SK-N-SH (cell line): ENCODE measurements around the gene MVP. TPM values are rescaled to one million over a fixed set of nuclear protein-coding genes. Genes with fewer than 3 reads are reported as not detected.
A peak's percentile ranks its signal among the peaks of the same experiment; 100 is the strongest.

Experiments used
- CTCF ChIA-PET: fragments of 300-600, 350-600 bp; formaldehyde crosslinking; extraction: SDS; loops from one replicate; lab custom pipeline; 2021; lab: Yijun Ruan, JAX
- POLR2A ChIA-PET: fragments of 350-600 bp; sonication (Branson Sonifier 250); formaldehyde crosslinking; extraction: SDS; loops from one replicate; lab custom pipeline; 2020; ENCODE audit warnings: antibody characterized with exemption, inconsistent platforms; lab: Yijun Ruan, JAX
- DNase-seq: peaks from one replicate; pipeline ENCODE4 v3.0.0; 2012
- H2AFZ ChIP-seq: fragments of 200-600 bp; sonication (generic); 2 replicates; pipeline ENCODE4 v1.8.1; 2016; ENCODE audit warnings: antibody characterized with exemption, mild to moderate bottlenecking, low read depth
- H3F3A ChIP-seq: fragments of 200-600 bp; sonication (generic); replicated peaks from 2 replicates; pipeline ENCODE3; 2016; ENCODE audit warnings: antibody characterized with exemption, mild to moderate bottlenecking; ENCODE audit not compliant: insufficient read depth
- H3K27ac ChIP-seq, 2 experiments: fragments of 200-500 bp in 1 of 2; fragments of 200-600 bp in 1 of 2; sonication (Bioruptor generic) in 1 of 2; sonication (generic), shearing (Covaris generic) in 1 of 2; 2 replicates each; pipeline versions ENCODE4 v1.5.1 to v1.6.1; 2014 to 2016; ENCODE audit warnings: low read depth in 2 of 2, inconsistent platforms in 1 of 2, low read length in 1 of 2, mild to moderate bottlenecking in 1 of 2, mixed read lengths in 1 of 2
- H3K27me3 ChIP-seq: fragments of 200-600 bp; sonication (generic), shearing (Covaris generic); 2 replicates; pipeline ENCODE4 v1.6.1; 2016; ENCODE audit warnings: mixed run types; ENCODE audit not compliant: insufficient read depth
- H3K36me3 ChIP-seq, 2 experiments: fragments of 200-500 bp in 1 of 2; fragments of 200-600 bp in 1 of 2; sonication (Bioruptor generic) in 1 of 2; sonication (generic) in 1 of 2; replicated peaks in 1 of 2; 2 replicates each; pipeline versions ENCODE3 to v1.5.1; 2014 to 2016; ENCODE audit warnings: low read length in 1 of 2, mild to moderate bottlenecking in 1 of 2; ENCODE audit not compliant: insufficient read depth in 2 of 2, control insufficient read depth in 1 of 2
- H3K4me1 ChIP-seq, 2 experiments: fragments of 200-500 bp in 1 of 2; fragments of 200-600 bp in 1 of 2; sonication (Bioruptor generic) in 1 of 2; sonication (generic), shearing (Covaris generic) in 1 of 2; 2 replicates each; pipeline versions ENCODE4 v1.5.1 to v1.6.1; 2014 to 2016; ENCODE audit warnings: low read depth in 1 of 2, low read length in 1 of 2, mixed run types in 1 of 2; ENCODE audit not compliant: insufficient read depth in 2 of 2, control insufficient read depth in 1 of 2
- H3K4me2 ChIP-seq: fragments of 200-600 bp; sonication (generic), shearing (Covaris generic); 2 replicates; pipeline ENCODE4 v1.6.1; 2017; ENCODE audit warnings: mixed run types
- H3K4me3 ChIP-seq, 2 experiments: fragments of 200-500 bp in 1 of 2; fragments of 200-600 bp in 1 of 2; sonication (Bioruptor generic) in 1 of 2; sonication (generic), shearing (Covaris generic) in 1 of 2; 2 replicates each; pipeline versions ENCODE4 v1.5.1 to v1.8.1; 2014 to 2016; ENCODE audit warnings: low read depth in 2 of 2, inconsistent platforms in 1 of 2, low read length in 1 of 2, mild to moderate bottlenecking in 1 of 2, mixed read lengths in 1 of 2, moderate library complexity in 1 of 2
- H3K79me2 ChIP-seq: fragments of 200-600 bp; sonication (generic); 2 replicates; pipeline ENCODE4 v1.8.1; 2017; ENCODE audit warnings: mild to moderate bottlenecking; ENCODE audit not compliant: insufficient read depth
- H3K9ac ChIP-seq: fragments of 200-600 bp; sonication (generic); 2 replicates; pipeline ENCODE4 v1.6.1; 2017; ENCODE audit warnings: mixed run types
- H3K9me2 ChIP-seq: fragments of 200-600 bp; sonication (generic); 2 replicates; pipeline ENCODE4 v1.6.1; 2017; ENCODE audit warnings: mixed run types
- H3K9me3 ChIP-seq: fragments of 200-600 bp; sonication (generic); 2 replicates; pipeline ENCODE4 v1.6.1; 2017; ENCODE audit warnings: mixed run types, mild to moderate bottlenecking, moderate library complexity
- H4K20me1 ChIP-seq: fragments of 200-600 bp; sonication (generic); 2 replicates; pipeline ENCODE4 v1.6.1; 2017; ENCODE audit warnings: mild to moderate bottlenecking, mixed run types; ENCODE audit not compliant: insufficient read depth
- FOSL2 ChIP-seq: IDR thresholded peaks from 2 replicates; pipeline ENCODE4 v1.4.0; 2012; ENCODE audit warnings: low read depth, mild to moderate bottlenecking, moderate library complexity, borderline replicate concordance
- FOXJ3 ChIP-seq: sonication (generic); formaldehyde crosslinking; IDR thresholded peaks from 2 replicates; pipeline ENCODE4 v1.5.1; 2020; ENCODE audit warnings: mild to moderate bottlenecking, missing genetic modification reagents
- GABPA ChIP-seq: IDR thresholded peaks from 2 replicates; pipeline ENCODE4 v1.4.0; 2012; ENCODE audit warnings: low read depth, mild to moderate bottlenecking
- GATA2 ChIP-seq: sonication (generic); formaldehyde crosslinking; IDR thresholded peaks from 2 replicates; pipeline ENCODE4 v1.5.0; 2020; ENCODE audit warnings: mild to moderate bottlenecking, missing genetic modification reagents
- MEF2A ChIP-seq: IDR thresholded peaks from 2 replicates; pipeline ENCODE4 v1.4.0; 2012; ENCODE audit warnings: low read depth, borderline replicate concordance
- MXI1 ChIP-seq: IDR thresholded peaks from 2 replicates; pipeline ENCODE4 v1.6.1; 2012; ENCODE audit warnings: mild to moderate bottlenecking, low read depth, low read length, improper control_type of control experiment
- NFIC ChIP-seq: IDR thresholded peaks from 2 replicates; pipeline ENCODE4 v1.4.0; 2012; ENCODE audit warnings: borderline replicate concordance
- NRF1 ChIP-seq: IDR thresholded peaks from 2 replicates; pipeline ENCODE4 v1.6.1; 2012; ENCODE audit warnings: low read depth, mild to moderate bottlenecking, low read length
- RAD21 ChIP-seq: IDR thresholded peaks from 2 replicates; pipeline ENCODE4 v1.6.1; 2012; ENCODE audit warnings: mild to moderate bottlenecking, low read length
- RCOR1 ChIP-seq: fragments of 150-350 bp; IDR thresholded peaks from 2 replicates; pipeline ENCODE4 v1.6.1; 2017; ENCODE audit warnings: antibody characterized with exemption, low read length
- RXRA ChIP-seq: IDR thresholded peaks from 2 replicates; pipeline ENCODE4 v1.4.0; 2012; ENCODE audit warnings: low read depth, mild to moderate bottlenecking, borderline replicate concordance
- SMC3 ChIP-seq: IDR thresholded peaks from 2 replicates; pipeline ENCODE4 v1.6.1; 2012; ENCODE audit warnings: low read depth, low read length, improper control_type of control experiment
- TAF1 ChIP-seq: IDR thresholded peaks from 2 replicates; pipeline ENCODE4 v1.6.1; 2012; ENCODE audit warnings: low read depth, mild to moderate bottlenecking, low read length, moderate library complexity, borderline replicate concordance
- TEAD4 ChIP-seq: IDR thresholded peaks from 2 replicates; pipeline ENCODE4 v1.4.0; 2012; ENCODE audit warnings: mild to moderate bottlenecking, borderline replicate concordance; ENCODE audit not compliant: insufficient read depth
- USF2 ChIP-seq: fragments of 150-350 bp; IDR thresholded peaks from 2 replicates; pipeline ENCODE4 v1.6.1; 2017; ENCODE audit warnings: antibody characterized with exemption, low read length, low read depth, borderline replicate concordance
- WGBS: methylation state at CpG from one replicate; pipeline ENCODE4 v1.1.6; 2017; ENCODE audit warnings: low lambda C conversion rate; 5-methylcytosine and 5-hydroxymethylcytosine counted together
- polyA plus RNA-seq, 3 experiments: library from polyadenylated mRNA; depleted of rRNA; stranded (reverse); fragments of >200 nt; gene quantifications; 2 replicates each; pipeline ENCODE4 v1.2.3, GENCODE V29; 2012
- TF ChIP-seq, protein P1 (sequence below): IDR thresholded peaks from 2 replicates; pipeline ENCODE4 v1.4.0; 2012; ENCODE audit warnings: low read depth, borderline replicate concordance
- TF ChIP-seq, protein P2 (sequence below): fragments of 150-350 bp; IDR thresholded peaks from 2 replicates; pipeline ENCODE4 v1.6.1; 2016; ENCODE audit warnings: mild to moderate bottlenecking, low read depth, low read length

Gene MVP
- polyA plus RNA-seq, 1 of the 3 experiments (the other 2 are of a cell fraction): 222 TPM

DNA sequence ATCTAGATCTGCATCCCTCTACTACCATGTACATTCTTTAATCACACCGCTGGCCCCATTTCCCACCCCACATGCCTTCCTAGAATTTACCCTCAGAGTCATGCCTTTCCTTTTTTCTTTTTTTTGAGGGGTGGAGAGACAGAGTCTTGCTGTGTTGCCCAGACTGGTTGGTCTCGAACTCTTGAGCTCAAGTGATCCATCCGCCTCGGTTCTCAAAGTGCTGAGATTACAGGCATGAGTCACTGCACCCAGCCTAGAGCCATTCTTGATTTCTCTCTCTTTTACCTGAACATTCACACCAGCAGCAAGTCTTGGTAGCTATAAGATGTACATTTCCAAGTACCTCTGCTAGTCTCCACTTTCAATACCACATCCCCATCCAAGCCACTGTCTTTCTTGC, 2.2 kb upstream of the MVP start:
- peaks cover 6 to 19% of the 10 kb centered on the region in 2 experiments for H3K36me3 ChIP-seq
- no peaks in the 10 kb centered on the region for H4K20me1 ChIP-seq
- H2AFZ ChIP-seq: no peak overlapping the region
- ChIA-PET CTCF (interaction anchor here (0.9 to 14.0 kb wide), 4 partner anchors 10 to 82 kb away, joined by 3 to 129 read pairs (median 9); partner anchors contain the start of genes ASPHD1 and SEZ6L2), POLR2A (interaction anchor here (0.6 kb wide), 1 partner anchor 258 kb away, joined by 4 read pairs; the partner anchor contains the start of gene PPP4C)
- whole genome bisulfite sequencing: 90% methylated on average over 4 of the region's 4 CpGs
- no peaks in the 10 kb centered on the region for H3K9me3 ChIP-seq
- TF ChIP-seq TEAD4: no peak
- no peak for TF ChIP-seq MXI1
- TF ChIP-seq GABPA: no peak
- TF ChIP-seq, protein P1, sequence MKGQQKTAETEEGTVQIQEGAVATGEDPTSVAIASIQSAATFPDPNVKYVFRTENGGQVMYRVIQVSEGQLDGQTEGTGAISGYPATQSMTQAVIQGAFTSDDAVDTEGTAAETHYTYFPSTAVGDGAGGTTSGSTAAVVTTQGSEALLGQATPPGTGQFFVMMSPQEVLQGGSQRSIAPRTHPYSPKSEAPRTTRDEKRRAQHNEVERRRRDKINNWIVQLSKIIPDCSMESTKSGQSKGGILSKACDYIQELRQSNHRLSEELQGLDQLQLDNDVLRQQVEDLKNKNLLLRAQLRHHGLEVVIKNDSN: no peak
- TF ChIP-seq GATA2: no peak
- no peak for TF ChIP-seq NFIC
- TF ChIP-seq FOXJ3 (CRISPR knock-in tag): no peak
- TF ChIP-seq RCOR1: no peak
- no peak for TF ChIP-seq RXRA
- no peak for TF ChIP-seq MEF2A
- no peak for TF ChIP-seq USF2
- TF ChIP-seq, protein P2, sequence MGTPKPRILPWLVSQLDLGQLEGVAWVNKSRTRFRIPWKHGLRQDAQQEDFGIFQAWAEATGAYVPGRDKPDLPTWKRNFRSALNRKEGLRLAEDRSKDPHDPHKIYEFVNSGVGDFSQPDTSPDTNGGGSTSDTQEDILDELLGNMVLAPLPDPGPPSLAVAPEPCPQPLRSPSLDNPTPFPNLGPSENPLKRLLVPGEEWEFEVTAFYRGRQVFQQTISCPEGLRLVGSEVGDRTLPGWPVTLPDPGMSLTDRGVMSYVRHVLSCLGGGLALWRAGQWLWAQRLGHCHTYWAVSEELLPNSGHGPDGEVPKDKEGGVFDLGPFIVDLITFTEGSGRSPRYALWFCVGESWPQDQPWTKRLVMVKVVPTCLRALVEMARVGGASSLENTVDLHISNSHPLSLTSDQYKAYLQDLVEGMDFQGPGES: no peak
- TF ChIP-seq TAF1: no peak
- TF ChIP-seq FOSL2: no peak
- TF ChIP-seq NRF1: no peak
- no peak for TF ChIP-seq SMC3
- TF ChIP-seq RAD21: no peak
- no peaks in the 10 kb centered on the region for H3K9me2 ChIP-seq
- peak overlapping the region; percentile 15; the same call in 1 of the 2 replicates for H3K4me2 ChIP-seq
- H3K9ac ChIP-seq: no peak overlapping the region
- no peak for DNase-seq
- H3K4me3 ChIP-seq: no peak overlapping the region
- peaks cover 34 to 51% of the 10 kb centered on the region in 2 experiments; a peak in 3 of 4 replicates for H3K4me1 ChIP-seq
- H3K27ac ChIP-seq: no peak overlapping the region
- peaks cover 43% of the 10 kb centered on the region for H3F3A ChIP-seq
- peaks cover 88% of the 10 kb centered on the region for H3K79me2 ChIP-seq
- no peaks in the 10 kb centered on the region for H3K27me3 ChIP-seq
